Prostate gland (tissue), 2 donors: ENCODE measurements around the gene NBEAL1. TPM values are rescaled to one million over a fixed set of nuclear protein-coding genes. Genes with fewer than 3 reads are reported as not detected.
"Not testable (repeated sequence)": the region's sequence is repeated elsewhere in the genome, so short reads cannot be mapped to it uniquely, and the experiment has no call there.

Source experiments
- DNase-seq: peaks from one replicate; pipeline ENCODE4 v3.0.0-alpha.2; 2019; ENCODE audit warnings: low spot score
- H3K27ac ChIP-seq, 2 donors: fragments of 200-600 bp; sonication (generic); 2 replicates each; pipeline ENCODE4 v1.5.1; 2017 to 2019
- H3K27me3 ChIP-seq: fragments of 200-600 bp; sonication (generic); replicated peaks from 2 replicates; pipeline ENCODE4 v1.5.1; 2019; ENCODE audit not compliant: insufficient read depth
- H3K36me3 ChIP-seq, 2 donors: fragments of 200-600 bp; sonication (generic); 1 replicate in 1 of 2; 2 replicates in 1 of 2; pipeline versions ENCODE4 v1.5.1 to v1.8.1; 2017 to 2019
- H3K4me1 ChIP-seq: fragments of 200-600 bp; sonication (generic); replicated peaks from 2 replicates; pipeline ENCODE4 v1.5.1; 2019
- H3K4me3 ChIP-seq, 2 donors: fragments of 200-600 bp; sonication (generic); 2 replicates each; pipeline ENCODE4 v1.5.1; 2017 to 2019
- H3K9me3 ChIP-seq: fragments of 200-600 bp; sonication (generic); 2 replicates; pipeline ENCODE4 v1.5.1; 2017
- CTCF ChIP-seq, 4 experiments: fragments of 200-600 bp in 2 of 4; fragments of 450-650 bp in 2 of 4; sonication (generic) in 2 of 4; IDR thresholded peaks; 1 replicate in 3 of 4; 2 replicates in 1 of 4; pipeline ENCODE4 v1.5.1; 2016 to 2019; ENCODE audit warnings: antibody characterized with exemption in 4 of 4, mild to moderate bottlenecking in 2 of 4, moderate library complexity in 2 of 4
- POLR2A ChIP-seq: fragments of 450-650 bp; IDR thresholded peaks from one replicate; pipeline ENCODE4 v1.6.1; 2016; ENCODE audit warnings: antibody characterized with exemption, mild to moderate bottlenecking
- POLR2AphosphoS5 ChIP-seq: sonication (generic); formaldehyde crosslinking; IDR thresholded peaks from one replicate; pipeline ENCODE4 v1.6.1; 2017; ENCODE audit warnings: antibody characterized with exemption
- WGBS: methylation state at CpG from one replicate; pipeline ENCODE4 v1.1.5; 2018; 5-methylcytosine and 5-hydroxymethylcytosine counted together
- intact Hi-C: fragments of 100-400 bp; cut with DNase I; formaldehyde crosslinking; loops from one replicate; pipeline ENCODE4 v1.14.2; 2022
- total RNA-seq, 2 donors: library from RNA; depleted of rRNA; stranded (reverse); fragments of >200 nt; gene quantifications; one replicate each; pipeline ENCODE4 v1.1.0, GENCODE V29; 2016

Gene NBEAL1
- total RNA-seq, 2 donors from 2014 or later: 21.2 to 47.1 TPM

- intact Hi-C loops: no loop called here
- H3K4me3 ChIP-seq: no peak overlapping the region
- DNase-seq: no peak
- TF ChIP-seq POLR2AphosphoS5 (no peak), POLR2A (no peak), CTCF (IDR thresholded peaks at IDR 0.05) (no peak)
- H3K27ac ChIP-seq: no peak overlapping the region
- no peaks in the 10 kb centered on the region for H3K27me3 ChIP-seq
- H3K4me1 ChIP-seq: no peaks in the 10 kb centered on the region
- 75% methylated on average over 1 of the region's 1 CpG for WGBS
- H3K36me3 ChIP-seq: no peaks in the 10 kb centered on the region
- H3K9me3 ChIP-seq: no peaks in the 10 kb centered on the region
Observed at GRCh38 chr2:203185864-203186263, 171.2 kb downstream of the NBEAL1 start.

GRCh38 chr2:203190547-203190946 lies 175.9 kb downstream of the NBEAL1 start:
- intact Hi-C loops, H3K27me3 ChIP-seq, H3K9me3 ChIP-seq, H3K27ac ChIP-seq, DNase-seq, H3K4me3 ChIP-seq, H3K36me3 ChIP-seq, H3K4me1 ChIP-seq: not testable (repeated sequence)
- WGBS: 95% methylated on average over 17 of the region's 17 CpGs

- 95% methylated on average over 6 of the region's 6 CpGs for WGBS
- H3K27ac ChIP-seq, H3K9me3 ChIP-seq, intact Hi-C loops, H3K4me3 ChIP-seq, H3K27me3 ChIP-seq, H3K36me3 ChIP-seq, DNase-seq, H3K4me1 ChIP-seq: not testable (repeated sequence)
Observed at GRCh38 chr2:203191026-203191425, 176.4 kb downstream of the NBEAL1 start.

GRCh38 chr2:203191961-203192360 lies 177.3 kb downstream of the NBEAL1 start:
- 94% methylated on average over 3 of the region's 3 CpGs for WGBS
- H3K36me3 ChIP-seq: no peaks in the 10 kb centered on the region
- no peaks in the 10 kb centered on the region for H3K27me3 ChIP-seq
- no peak for DNase-seq
- intact Hi-C loops: no loop called here
- no peak for TF ChIP-seq POLR2AphosphoS5
- TF ChIP-seq POLR2A: no peak
- TF ChIP-seq CTCF (IDR thresholded peaks at IDR 0.05): no peak
- H3K4me1 ChIP-seq: no peaks in the 10 kb centered on the region
- H3K27ac ChIP-seq: no peak overlapping the region
- no peaks in the 10 kb centered on the region for H3K9me3 ChIP-seq
- no peak overlapping the region for H3K4me3 ChIP-seq

- no peak for TF ChIP-seq POLR2AphosphoS5
- no peak for TF ChIP-seq CTCF (IDR thresholded peaks at IDR 0.05)
- no peak for TF ChIP-seq POLR2A
- H3K27ac ChIP-seq: no peak overlapping the region
- intact Hi-C loops: no loop called here
- no peak overlapping the region for H3K4me3 ChIP-seq
- WGBS: 79% methylated on average over 5 of the region's 5 CpGs
- H3K9me3 ChIP-seq: no peaks in the 10 kb centered on the region
- no peaks in the 10 kb centered on the region for H3K4me1 ChIP-seq
- H3K36me3 ChIP-seq: no peaks in the 10 kb centered on the region
- no peaks in the 10 kb centered on the region for H3K27me3 ChIP-seq
- DNase-seq: no peak
Observed at GRCh38 chr2:203195331-203196036, 180.8 kb downstream of the NBEAL1 start.

GRCh38 chr2:203200866-203201265 lies 186.2 kb downstream of the NBEAL1 start:
- no peaks in the 10 kb centered on the region for H3K4me1 ChIP-seq
- DNase-seq: no peak
- no peaks in the 10 kb centered on the region for H3K9me3 ChIP-seq
- intact Hi-C loops: no loop called here
- TF ChIP-seq POLR2A (no peak), CTCF (IDR thresholded peaks at IDR 0.05) (no peak), POLR2AphosphoS5 (no peak)
- no peaks in the 10 kb centered on the region for H3K27me3 ChIP-seq
- H3K27ac ChIP-seq: no peak overlapping the region
- H3K36me3 ChIP-seq: no peaks in the 10 kb centered on the region
- no peak overlapping the region for H3K4me3 ChIP-seq
